IMR-90 (cell line): ENCODE data around the gene NUB1. TPM values are rescaled to one million over a fixed set of nuclear protein-coding genes. Genes with fewer than 3 reads are reported as not detected.

ENCODE experiments used
- ATAC-seq: fragments of 200-7000 bp; cut with Tn5 transposase; 2 replicates; pipeline ENCODE4 v1.9.1; 2020; ENCODE audit warnings: low read depth, mild to moderate bottlenecking, moderate library complexity
- BruUV-seq: library from RNA; stranded (reverse); fragments of 400-500 nt; replicated peaks from 2 replicates; lab custom pipeline; 2021; lab: Mats Ljungman, UMichigan
- CTCF ChIA-PET: fragments of 300-600 bp; formaldehyde crosslinking; extraction: SDS; loops from one replicate; lab custom pipeline; 2021; ENCODE audit warnings: antibody characterized with exemption; lab: Yijun Ruan, JAX
- POLR2A ChIA-PET: fragments of 300-600 bp; sonication (Branson Sonifier 250); formaldehyde crosslinking; loops from one replicate; lab custom pipeline; 2022; ENCODE audit warnings: antibody characterized with exemption; ENCODE audit not compliant: unreplicated experiment; lab: Charles Lee
- DNase-seq: peaks from one replicate; pipeline ENCODE4 v3.0.0; 2013
- H2AFZ ChIP-seq: replicated peaks from 2 replicates; pipeline ENCODE3; 2013; ENCODE audit warnings: low read length, mild to moderate bottlenecking; ENCODE audit not compliant: poor library complexity
- H2AK5ac ChIP-seq: 2 replicates; pipeline ENCODE4 v1.6.1; 2013; ENCODE audit warnings: low read depth, low read length, inconsistent platforms
- H2AK9ac ChIP-seq: replicated peaks from 2 replicates; pipeline ENCODE3; 2013; ENCODE audit warnings: mild to moderate bottlenecking, low read depth, low read length, moderate library complexity; ENCODE audit not compliant: poor library complexity
- H2BK120ac ChIP-seq: 2 replicates; pipeline ENCODE4 v1.6.1; 2013; ENCODE audit warnings: low read depth, low read length, inconsistent platforms
- H2BK15ac ChIP-seq: 3 replicates; pipeline ENCODE4 v1.6.1; 2013; ENCODE audit warnings: low read depth, low read length, inconsistent platforms
- H2BK20ac ChIP-seq: 2 replicates; pipeline ENCODE4 v1.6.1; 2013; ENCODE audit warnings: low read depth, mild to moderate bottlenecking, inconsistent platforms, low read length, moderate library complexity
- H2BK5ac ChIP-seq: 2 replicates; pipeline ENCODE4 v1.6.1; 2013; ENCODE audit warnings: mild to moderate bottlenecking, low read depth, low read length, inconsistent platforms; ENCODE audit not compliant: poor library complexity, severe bottlenecking
- H3K14ac ChIP-seq: replicated peaks from 2 replicates; pipeline ENCODE4 v1.6.1; 2013; ENCODE audit warnings: low read depth, low read length, inconsistent platforms
- H3K18ac ChIP-seq: 2 replicates; pipeline ENCODE4 v1.6.1; 2013; ENCODE audit warnings: low read depth, low read length, control low read depth
- H3K23ac ChIP-seq: 2 replicates; pipeline ENCODE4 v1.6.1; 2013; ENCODE audit warnings: low read depth, low read length, inconsistent platforms
- H3K27ac ChIP-seq: 2 replicates; pipeline ENCODE4 v1.5.1; 2013; ENCODE audit warnings: mild to moderate bottlenecking, control low read depth, low read length; ENCODE audit not compliant: insufficient read depth
- H3K27me3 ChIP-seq: 2 replicates; pipeline ENCODE4 v1.6.1; 2013; ENCODE audit warnings: low read length; ENCODE audit not compliant: control insufficient read depth, insufficient read depth
- H3K36me3 ChIP-seq: 2 replicates; pipeline ENCODE4 v1.6.1; 2013; ENCODE audit warnings: low read length, mixed read lengths; ENCODE audit not compliant: control insufficient read depth, insufficient read depth
- H3K4ac ChIP-seq: 2 replicates; pipeline ENCODE4 v1.6.1; 2013; ENCODE audit warnings: low read depth, low read length, inconsistent platforms
- H3K4me1 ChIP-seq: 2 replicates; pipeline ENCODE4 v1.6.1; 2013; ENCODE audit warnings: low read length, mixed read lengths; ENCODE audit not compliant: control insufficient read depth, insufficient read depth
- H3K4me2 ChIP-seq: 2 replicates; pipeline ENCODE4 v1.6.1; 2013; ENCODE audit warnings: low read depth, mild to moderate bottlenecking, control low read depth, low read length, moderate library complexity
- H3K4me3 ChIP-seq: 2 replicates; pipeline ENCODE4 v1.5.1; 2013; ENCODE audit warnings: low read depth, mild to moderate bottlenecking, control low read depth, low read length, moderate library complexity; ENCODE audit not compliant: insufficient read depth
- H3K56ac ChIP-seq: 2 replicates; pipeline ENCODE4 v1.6.1; 2013; ENCODE audit warnings: low read length, inconsistent platforms; ENCODE audit not compliant: insufficient read depth; ENCODE audit errors: extremely low read depth
- H3K79me1 ChIP-seq, 2 experiments: 2 replicates each; pipeline ENCODE4 v1.6.1; 2013; ENCODE audit warnings: low read length in 2 of 2, inconsistent platforms in 1 of 2, low read depth in 1 of 2
- H3K9ac ChIP-seq: 2 replicates; pipeline ENCODE4 v1.6.1; 2013; ENCODE audit warnings: low read depth, low read length, control low read depth
- H3K9me1 ChIP-seq: 2 replicates; pipeline ENCODE4 v1.6.1; 2013; ENCODE audit warnings: low read length, inconsistent platforms; ENCODE audit not compliant: insufficient read depth
- H3K9me3 ChIP-seq: 2 replicates; pipeline ENCODE4 v1.6.1; 2013; ENCODE audit warnings: low read length; ENCODE audit not compliant: control insufficient read depth, insufficient read depth
- H4K20me1 ChIP-seq: 2 replicates; pipeline ENCODE4 v1.6.1; 2013; ENCODE audit warnings: low read length, inconsistent platforms; ENCODE audit not compliant: insufficient read depth
- H4K5ac ChIP-seq: 2 replicates; pipeline ENCODE4 v1.6.1; 2013; ENCODE audit warnings: mild to moderate bottlenecking, low read depth, low read length, control low read depth
- H4K8ac ChIP-seq, 2 experiments: 2 replicates each; pipeline ENCODE4 v1.6.1; 2013; ENCODE audit warnings: low read depth in 2 of 2, low read length in 2 of 2, control low read depth in 1 of 2, inconsistent platforms in 1 of 2
- H4K91ac ChIP-seq: 2 replicates; pipeline ENCODE4 v1.6.1; 2013; ENCODE audit warnings: low read depth, low read length, inconsistent platforms; ENCODE audit not compliant: insufficient read depth
- BHLHE40 ChIP-seq: fragments of 150-350 bp; IDR thresholded peaks from 2 replicates; pipeline ENCODE4 v1.6.1; 2016; ENCODE audit warnings: mild to moderate bottlenecking, low read depth, low read length
- CEBPB ChIP-seq: IDR thresholded peaks from 2 replicates; pipeline ENCODE4 v1.6.1; 2012; ENCODE audit warnings: low read depth, low read length, improper control_type of control experiment
- CHD1 ChIP-seq: IDR thresholded peaks from 2 replicates; pipeline ENCODE4 v1.6.1; 2012; ENCODE audit warnings: low read depth, low read length, improper control_type of control experiment
- MAFK ChIP-seq: IDR thresholded peaks from 2 replicates; pipeline ENCODE4 v1.6.1; 2012; ENCODE audit warnings: low read depth, low read length, improper control_type of control experiment
- MXI1 ChIP-seq: IDR thresholded peaks from 2 replicates; pipeline ENCODE4 v1.6.1; 2012; ENCODE audit warnings: low read depth, mild to moderate bottlenecking, low read length, moderate library complexity, borderline replicate concordance
- RAD21 ChIP-seq: IDR thresholded peaks from 2 replicates; pipeline ENCODE4 v1.6.1; 2012; ENCODE audit warnings: low read length, improper control_type of control experiment
- RCOR1 ChIP-seq: IDR thresholded peaks from 2 replicates; pipeline ENCODE4 v1.6.1; 2012; ENCODE audit warnings: mild to moderate bottlenecking, low read length, improper control_type of control experiment; ENCODE audit not compliant: insufficient replicate concordance
- RFX5 ChIP-seq: IDR thresholded peaks from 2 replicates; pipeline ENCODE4 v1.8.0; 2012; ENCODE audit warnings: low read depth, mild to moderate bottlenecking, low read length, moderate library complexity
- SMC3 ChIP-seq: fragments of 150-350 bp; IDR thresholded peaks from 2 replicates; pipeline ENCODE4 v1.6.1; 2016; ENCODE audit warnings: low read depth, mild to moderate bottlenecking, antibody characterized with exemption, low read length, moderate library complexity
- USF2 ChIP-seq: fragments of 150-350 bp; IDR thresholded peaks from 2 replicates; pipeline ENCODE4 v1.6.1; 2017; ENCODE audit warnings: mild to moderate bottlenecking, antibody characterized with exemption, low read length, low read depth
- whole genome bisulfite sequencing, 2 experiments: methylation state at CpG; one replicate each; pipeline versions ENCODE4 v1.1.5 to v1.1.7; 2013; ENCODE audit warnings: missing lambda C conversion rate in 2 of 2; ENCODE audit not compliant: insufficient read length in 1 of 2; ENCODE audit errors: extremely low coverage in 2 of 2; 5-methylcytosine and 5-hydroxymethylcytosine counted together
- dilution Hi-C: fragments of 300-500 bp; cut with HindIII; formaldehyde crosslinking; loops from one replicate; pipeline ENCODE4 v1.14.3; 2018; ENCODE audit warnings: low sequenced_read_pairs; ENCODE audit not compliant: unreplicated experiment
- in situ Hi-C: fragments of 300-500 bp; cut with MboI; formaldehyde crosslinking; loops from 3 replicates; pipeline ENCODE4 v1.14.3; 2019; ENCODE audit warnings: low sequenced_read_pairs, inconsistent platforms, mixed read lengths
- intact Hi-C: fragments of 100-400 bp; cut with micrococcal nuclease; formaldehyde crosslinking; loops from 2 replicates; pipeline ENCODE4 v1.10.0; 2022
- polyA plus RNA-seq, 3 experiments: library from polyadenylated mRNA; depleted of rRNA; stranded (reverse); fragments of >200 nt; gene quantifications; 2 replicates each; pipeline ENCODE4 v1.2.3, GENCODE V29; 2012; ENCODE audit warnings: low replicate concordance in 1 of 3
- total RNA-seq: library from RNA; depleted of rRNA; stranded (reverse); fragments of >200 nt; gene quantifications from 2 replicates; pipeline ENCODE4 v1.2.3, GENCODE V29; 2012
- TF ChIP-seq, protein P1 (sequence below): conservative IDR thresholded peaks from 2 replicates; pipeline ENCODE4 v1.5.1; 2012; ENCODE audit warnings: mild to moderate bottlenecking, low read depth, low read length, improper control_type of control experiment

NUB1 gene
- total and polyA plus RNA-seq, 2 of the 4 experiments (the other 2 are of a cell fraction): 20.1 to 29.7 TPM

DNA sequence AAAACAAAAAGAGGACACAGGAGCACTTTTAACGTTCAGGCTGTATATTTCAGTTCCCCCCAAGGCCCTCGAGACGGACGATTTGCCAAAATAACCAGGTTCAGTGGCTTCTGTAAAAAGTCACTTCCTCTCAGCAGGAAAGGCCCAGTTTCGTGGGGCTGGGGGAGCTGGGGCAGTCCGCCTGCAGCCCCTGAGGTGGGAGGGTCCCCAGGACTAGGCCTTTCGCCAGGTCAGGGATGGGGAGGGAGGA, 39.4 kb downstream of the NUB1 start:
- H3K56ac ChIP-seq: no peak overlapping the region
- no TSS peak for BruUV-seq
- no peak overlapping the region for H2AK5ac ChIP-seq
- no peak for TF ChIP-seq MAFK
- no peak for TF ChIP-seq CEBPB
- TF ChIP-seq RAD21: no peak
- TF ChIP-seq, protein P1, sequence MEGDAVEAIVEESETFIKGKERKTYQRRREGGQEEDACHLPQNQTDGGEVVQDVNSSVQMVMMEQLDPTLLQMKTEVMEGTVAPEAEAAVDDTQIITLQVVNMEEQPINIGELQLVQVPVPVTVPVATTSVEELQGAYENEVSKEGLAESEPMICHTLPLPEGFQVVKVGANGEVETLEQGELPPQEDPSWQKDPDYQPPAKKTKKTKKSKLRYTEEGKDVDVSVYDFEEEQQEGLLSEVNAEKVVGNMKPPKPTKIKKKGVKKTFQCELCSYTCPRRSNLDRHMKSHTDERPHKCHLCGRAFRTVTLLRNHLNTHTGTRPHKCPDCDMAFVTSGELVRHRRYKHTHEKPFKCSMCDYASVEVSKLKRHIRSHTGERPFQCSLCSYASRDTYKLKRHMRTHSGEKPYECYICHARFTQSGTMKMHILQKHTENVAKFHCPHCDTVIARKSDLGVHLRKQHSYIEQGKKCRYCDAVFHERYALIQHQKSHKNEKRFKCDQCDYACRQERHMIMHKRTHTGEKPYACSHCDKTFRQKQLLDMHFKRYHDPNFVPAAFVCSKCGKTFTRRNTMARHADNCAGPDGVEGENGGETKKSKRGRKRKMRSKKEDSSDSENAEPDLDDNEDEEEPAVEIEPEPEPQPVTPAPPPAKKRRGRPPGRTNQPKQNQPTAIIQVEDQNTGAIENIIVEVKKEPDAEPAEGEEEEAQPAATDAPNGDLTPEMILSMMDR: no peak
- TF ChIP-seq BHLHE40: no peak
- no peak for TF ChIP-seq RFX5
- no peak for TF ChIP-seq CHD1
- TF ChIP-seq USF2: no peak
- no peak for TF ChIP-seq MXI1
- no peak for TF ChIP-seq RCOR1
- TF ChIP-seq SMC3: no peak
- H3K27me3 ChIP-seq: peaks cover 40% of the 10 kb centered on the region
- no peak overlapping the region for H3K4ac ChIP-seq
- no peak overlapping the region for H2BK15ac ChIP-seq
- no peak for ATAC-seq
- H3K79me1 ChIP-seq: no peaks in the 10 kb centered on the region
- H2BK120ac ChIP-seq: no peak overlapping the region
- CTCF ChIA-PET: interaction anchor here (0.7 kb wide), 2 partner anchors 7 to 423 kb away, joined by 3 to 4 read pairs; no protein-coding TSS in a partner anchor
- H3K4me2 ChIP-seq: no peak overlapping the region
- H3K36me3 ChIP-seq: peaks cover 21% of the 10 kb centered on the region
- H4K91ac ChIP-seq: no peak overlapping the region
- H3K4me3 ChIP-seq: no peak overlapping the region
- no peak for DNase-seq
- intact Hi-C loops (no loop called here), dilution Hi-C loops (no loop called here), in situ Hi-C loops (no loop called here)
- no peak overlapping the region for H3K14ac ChIP-seq
- no peak overlapping the region for H2AK9ac ChIP-seq
- no peak overlapping the region for H3K9ac ChIP-seq
- WGBS, 2 experiments: 40% methylated on average over 1 of the region's 7 CpGs; no CpG with 5 or more reads in 1 of the 2 experiments
- POLR2A ChIA-PET: interaction anchor here (0.5 kb wide), 1 partner anchor 31 kb away, joined by 5 read pairs; no protein-coding TSS in a partner anchor
- no peak overlapping the region for H3K27ac ChIP-seq
- H2BK20ac ChIP-seq: no peak overlapping the region
- H2AFZ ChIP-seq: no peak overlapping the region
- H2BK5ac ChIP-seq: no peak overlapping the region
- peaks cover 6% of the 10 kb centered on the region for H3K9me3 ChIP-seq
- H3K9me1 ChIP-seq: no peaks in the 10 kb centered on the region
- H4K5ac ChIP-seq: no peak overlapping the region
- H3K4me1 ChIP-seq: no peaks in the 10 kb centered on the region
- no peaks in the 10 kb centered on the region for H4K20me1 ChIP-seq
- no peak overlapping the region for H4K8ac ChIP-seq
- H3K18ac ChIP-seq: no peak overlapping the region
- H3K23ac ChIP-seq: no peak overlapping the region
